Gastrocnemius medialis (tissue), 4 donors: ENCODE measurements around the gene NCOR1. TPM values are rescaled to one million over a fixed set of nuclear protein-coding genes. Genes with fewer than 3 reads are reported as not detected.
"Not testable (repeated sequence)": the region's sequence is repeated elsewhere in the genome, so short reads cannot be mapped to it uniquely, and the experiment has no call there.

Experiments
- ATAC-seq, 2 donors: fragments of 150-250 bp; one replicate each; pipeline ENCODE4 v1.9.1; 2016
- DNase-seq, 2 donors: peaks; one replicate each; pipeline ENCODE4 v3.0.0-alpha.2; 2019
- H3K27ac ChIP-seq, 4 donors: fragments of 200-600 bp; sonication (generic); 1 replicate in 1 of 4; 2 replicates in 3 of 4; pipeline ENCODE4 v1.5.1; 2016 to 2018; ENCODE audit warnings: mild to moderate bottlenecking in 2 of 4, moderate library complexity in 1 of 4
- H3K27me3 ChIP-seq, 3 donors: fragments of 200-600 bp; sonication (generic) in 2 of 3; 1 replicate in 1 of 3; 2 replicates in 2 of 3; pipeline versions ENCODE4 v1.5.1 to v1.6.0; 2016 to 2019; ENCODE audit warnings: mild to moderate bottlenecking in 1 of 3, moderate library complexity in 1 of 3
- H3K36me3 ChIP-seq, 2 donors: fragments of 200-600 bp; sonication (generic) in 1 of 2; one replicate each; pipeline ENCODE4 v1.5.1; 2017 to 2018
- H3K4me1 ChIP-seq, 2 donors: fragments of 200-600 bp; sonication (generic) in 1 of 2; one replicate each; pipeline ENCODE4 v1.5.1; 2016 to 2017; ENCODE audit warnings: mild to moderate bottlenecking in 2 of 2
- H3K4me3 ChIP-seq, 4 donors: fragments of 200-600 bp; sonication (generic) in 3 of 4; 1 replicate in 1 of 4; 2 replicates in 3 of 4; pipeline ENCODE4 v1.5.1; 2016 to 2019; ENCODE audit warnings: mild to moderate bottlenecking in 2 of 4
- H3K9me3 ChIP-seq, 3 donors: fragments of 200-600 bp; sonication (generic) in 2 of 3; 1 replicate in 1 of 3; 2 replicates in 2 of 3; pipeline ENCODE4 v1.5.1; 2016 to 2019
- CTCF ChIP-seq, 5 experiments: fragments of 450-650 bp in 3 of 5; fragments of 200-600 bp in 2 of 5; sonication (generic) in 2 of 5; IDR thresholded peaks in 4 of 5; conservative IDR thresholded peaks in 1 of 5; 1 replicate in 4 of 5; 2 replicates in 1 of 5; pipeline ENCODE4 v1.5.1; 2016 to 2019; ENCODE audit warnings: antibody characterized with exemption in 5 of 5, mild to moderate bottlenecking in 3 of 5, moderate library complexity in 3 of 5
- POLR2A ChIP-seq, 2 donors: fragments of 450-650 bp; IDR thresholded peaks; one replicate each; pipeline ENCODE4 v1.6.1; 2017; ENCODE audit warnings: antibody characterized with exemption in 2 of 2, mild to moderate bottlenecking in 2 of 2, moderate library complexity in 2 of 2
- in situ Hi-C, 4 donors: fragments of 200-750 bp; cut with MboI; loops; one replicate each; pipeline versions ENCODE4 v1.15.0 to v1.8.0; 2017; ENCODE audit warnings: low sequenced_read_pairs in 4 of 4
- intact Hi-C: fragments of 100-400 bp; cut with DNase I; formaldehyde crosslinking; loops from one replicate; pipeline ENCODE4 v1.15.1; 2023; ENCODE audit warnings: low total_unique reads
- total RNA-seq, 4 donors: library from RNA; depleted of rRNA; stranded (reverse); fragments of >200 nt; gene quantifications; one replicate each; pipeline versions ENCODE4 v1.1.0 to v1.2.3, GENCODE V29; 2016

Gene NCOR1
- total RNA-seq, 4 donors from 2014 or later = 122 to 152 (median 132) TPM

- ATAC-seq (no peak), DNase-seq (no peak)
- peak overlapping the region; percentile 87 to 100 (median 94) for H3K4me3 ChIP-seq
- TF ChIP-seq CTCF (IDR thresholded peaks at IDR 0.05 in 4 of 5, conservative IDR thresholded peaks at IDR 0.05 in 1 of 5) (no peak), POLR2A (IDR thresholded peaks at IDR 0.05) (no peak)
- intact Hi-C loops = loop anchor here (5.0 kb wide), 2 partner anchors 217 to 223 kb away; partner anchors contain the start of genes TTC19 and ZSWIM7
- no peaks in the 10 kb centered on the region for H3K9me3 ChIP-seq
- no peaks in the 10 kb centered on the region for H3K36me3 ChIP-seq
- in situ Hi-C loops = no loop called here
- peak overlapping the region; percentile 93 to 97 (median 96) for H3K27ac ChIP-seq
- H3K4me1 ChIP-seq = peaks cover 47% of the 10 kb centered on the region in 2 donors
- H3K27me3 ChIP-seq = no peaks in the 10 kb centered on the region
Observed at GRCh38 chr17:16214190-16215001, 938 bp downstream of the NCOR1 start.

GRCh38 chr17:16212793-16213192 is 2.5 kb downstream of the NCOR1 start:
- ATAC-seq = no peak
- intact Hi-C loops (no loop called here), in situ Hi-C loops (no loop called here)
- Histone ChIP-seq H3K4me1 (peaks cover 38 to 43% of the 10 kb centered on the region in 2 donors), H3K27ac (peak overlapping the region in 3 of 4 donors; percentile 14 to 93 (median 26)), H3K27me3 (no peaks in the 10 kb centered on the region), H3K4me3 (no peak overlapping the region), H3K36me3 (no peaks in the 10 kb centered on the region), H3K9me3 (no peaks in the 10 kb centered on the region)
- no peak for DNase-seq
- TF ChIP-seq POLR2A (IDR thresholded peaks at IDR 0.05) (no peak), CTCF (IDR thresholded peaks at IDR 0.05 in 4 of 5, conservative IDR thresholded peaks at IDR 0.05 in 1 of 5) (no peak)

- Histone ChIP-seq H3K4me1 (peaks cover 43 to 46% of the 10 kb centered on the region in 2 donors), H3K4me3 (no peak overlapping the region), H3K9me3 (no peaks in the 10 kb centered on the region), H3K27ac (no peak overlapping the region), H3K27me3 (no peaks in the 10 kb centered on the region), H3K36me3 (no peaks in the 10 kb centered on the region)
- DNase-seq (no peak), ATAC-seq (no peak)
- no peak for TF ChIP-seq POLR2A (IDR thresholded peaks at IDR 0.05)
- TF ChIP-seq CTCF (IDR thresholded peaks at IDR 0.05 in 4 of 5, conservative IDR thresholded peaks at IDR 0.05 in 1 of 5) = no peak
- in situ Hi-C loops (no loop called here), intact Hi-C loops (no loop called here)
Observed at GRCh38 chr17:16211590-16211989, 3.7 kb downstream of the NCOR1 start.

- H3K27me3 ChIP-seq, H3K36me3 ChIP-seq, H3K4me3 ChIP-seq, in situ Hi-C loops, ATAC-seq, H3K9me3 ChIP-seq, intact Hi-C loops, DNase-seq: not testable (repeated sequence)
- Histone ChIP-seq H3K27ac (peak overlapping the region; percentile 39 to 80 (median 74)), H3K4me1 (peaks cover 68% of the 10 kb centered on the region in 2 donors)
Observed at GRCh38 chr17:16204763-16205162, 10.6 kb downstream of the NCOR1 start.

- Histone ChIP-seq H3K4me3 (peak overlapping the region in 2 of 4 donors; percentile 10 to 21), H3K27ac (peak overlapping the region; percentile 69 to 80 (median 78)), H3K4me1 (peaks cover 73 to 80% of the 10 kb centered on the region in 2 donors)
- in situ Hi-C loops, intact Hi-C loops, H3K36me3 ChIP-seq, H3K9me3 ChIP-seq, H3K27me3 ChIP-seq: not testable (repeated sequence)
- ATAC-seq (peak in 1 of 2 donors; percentile 55), DNase-seq (peak in 1 of 2 donors; percentile 64)
Observed at GRCh38 chr17:16202554-16203500, 12.5 kb downstream of the NCOR1 start.

- peak in 1 of 2 donors; percentile 70 for ATAC-seq
- DNase-seq, H3K9me3 ChIP-seq, H3K4me3 ChIP-seq, in situ Hi-C loops, H3K36me3 ChIP-seq, intact Hi-C loops, H3K27me3 ChIP-seq: not testable (repeated sequence)
- peak overlapping the region; percentile 69 to 80 (median 78) for H3K27ac ChIP-seq
- H3K4me1 ChIP-seq = peaks cover 67 to 73% of the 10 kb centered on the region in 2 donors
Observed at GRCh38 chr17:16201693-16202131, 13.6 kb downstream of the NCOR1 start.
